OCI-M1 (cell line): ENCODE data around the gene SAMD5.

Source experiments
- DNase-seq: peaks from one replicate; lab custom pipeline; 2025; lab: John Stamatoyannopoulos, UW

The SAMD5 gene

GRCh38 chr6:147508042-147508865, at the start of gene SAMD5:
SAMD5 (plus strand) TSS chr6:147508690; CDS start chr6:147508929, 239 bp downstream.
- peak; percentile 24 for DNase-seq

- DNase-seq, result no peak
Measured at GRCh38 chr6:147459780-147460179, 48.7 kb upstream of the SAMD5 start.

- DNase-seq, result peak; percentile 21
Measured at GRCh38 chr6:147463651-147464050, 44.8 kb upstream of the SAMD5 start.

GRCh38 chr6:147467428-147467827, 41.1 kb upstream of the SAMD5 start:
- no peak for DNase-seq

- DNase-seq, result no peak
Measured at GRCh38 chr6:147467886-147468285, 40.6 kb upstream of the SAMD5 start.

GRCh38 chr6:147468634-147469033, 39.9 kb upstream of the SAMD5 start:
- DNase-seq, result no peak

GRCh38 chr6:147479857-147480256, 28.6 kb upstream of the SAMD5 start:
- DNase-seq, result peak; percentile 46

- no peak for DNase-seq
Measured at GRCh38 chr6:147486683-147487082, 21.8 kb upstream of the SAMD5 start.

GRCh38 chr6:147497472-147497871, 11.0 kb upstream of the SAMD5 start:
- DNase-seq, result no peak

- no peak for DNase-seq
Measured at GRCh38 chr6:147503587-147503986, 4.9 kb upstream of the SAMD5 start.

- no peak for DNase-seq
Measured at GRCh38 chr6:147504848-147505247, 3.6 kb upstream of the SAMD5 start.

GRCh38 chr6:147506704-147507114, 1.8 kb upstream of the SAMD5 start:
- DNase-seq, result peak; percentile 78

- no peak for DNase-seq
Measured at GRCh38 chr6:147507162-147508041, 1.1 kb upstream of the SAMD5 start.

- no peak for DNase-seq
Measured at GRCh38 chr6:147508866-147509608, 547 bp downstream of the SAMD5 start.

- no peak for DNase-seq
Measured at GRCh38 chr6:147509891-147510290, 1.4 kb downstream of the SAMD5 start.

- DNase-seq, result no peak
Measured at GRCh38 chr6:147510929-147511590, 2.6 kb downstream of the SAMD5 start.

GRCh38 chr6:147514831-147515230, 6.3 kb downstream of the SAMD5 start:
- no peak for DNase-seq

GRCh38 chr6:147515327-147515726, 6.8 kb downstream of the SAMD5 start:
- DNase-seq, result no peak

- no peak for DNase-seq
Measured at GRCh38 chr6:147522597-147522996, 14.1 kb downstream of the SAMD5 start.

- DNase-seq, result no peak
Measured at GRCh38 chr6:147525519-147526209, 17.2 kb downstream of the SAMD5 start.

- DNase-seq, result no peak
Measured at GRCh38 chr6:147527197-147527596, 18.7 kb downstream of the SAMD5 start.
